HG02759 (cell line): ENCODE results near the gene TUBAL3.
A peak's percentile ranks its signal among the peaks of the same experiment; 100 is the strongest.
"Not testable (repeated sequence)": the region's sequence is repeated elsewhere in the genome, so short reads cannot be mapped to it uniquely, and the experiment has no call there.

Experiments
- ATAC-seq: cut with Tn5 transposase; IDR thresholded peaks from one replicate; pipeline ENCODE4 v1.9.1; 2021; ENCODE audit warnings: mild to moderate bottlenecking, moderate library complexity; ENCODE audit not compliant: unreplicated experiment

The TUBAL3 gene

GRCh38 chr10:5424751-5425150 lies 20.1 kb upstream of the TUBAL3 start:
- no peak for ATAC-seq

GRCh38 chr10:5423771-5424170 lies 19.1 kb upstream of the TUBAL3 start:
- ATAC-seq: no peak

GRCh38 chr10:5419466-5420094 lies 15.0 kb upstream of the TUBAL3 start:
- no peak for ATAC-seq

DNA sequence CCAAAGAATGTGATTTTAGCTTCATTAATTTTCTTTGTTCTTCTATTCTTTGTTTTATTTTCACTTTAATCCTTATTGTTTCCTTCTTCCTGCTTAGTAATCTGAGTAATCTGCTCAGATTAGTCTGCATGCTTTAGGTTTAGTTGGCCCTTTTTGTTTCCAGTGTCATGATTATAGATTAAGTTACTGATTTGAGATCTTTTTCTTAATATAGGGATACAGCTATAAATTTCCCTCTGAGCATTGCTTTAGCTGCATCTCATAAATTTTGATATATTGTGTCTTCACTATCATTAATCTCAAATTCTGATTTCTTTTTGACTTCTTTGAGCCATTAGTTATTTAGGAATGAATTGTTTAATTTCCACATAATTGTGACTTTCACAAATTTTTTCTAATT lies 14.0 kb upstream of the TUBAL3 start:
- no peak for ATAC-seq

- ATAC-seq: no peak
Measured at GRCh38 chr10:5416981-5417380, 12.4 kb upstream of the TUBAL3 start.

GRCh38 chr10:5413012-5413938 lies 8.6 kb upstream of the TUBAL3 start:
- ATAC-seq: no peak

GRCh38 chr10:5412277-5412941 lies 7.8 kb upstream of the TUBAL3 start, which contains the start of gene NET1:
TSS of gene NET1 (plus strand) at chr10:5412557. CDS start at chr10:5412693, 136 bp downstream.
- peak; percentile 99 for ATAC-seq

DNA sequence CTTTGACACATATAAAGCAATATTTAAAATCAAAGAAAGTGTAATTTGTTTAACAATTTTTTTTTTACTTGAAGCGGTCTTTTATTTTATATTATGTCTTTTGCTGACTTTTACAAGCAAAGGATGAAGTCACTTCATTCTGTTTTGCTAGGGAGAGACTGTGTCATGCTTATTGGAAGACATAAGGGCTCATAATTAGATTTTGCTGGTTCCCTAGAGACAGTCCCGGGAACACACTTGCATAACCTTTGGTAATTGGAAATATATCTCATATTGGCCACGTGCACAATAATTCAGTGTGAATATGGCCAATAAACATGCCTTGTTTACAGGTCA lies 7.3 kb upstream of the TUBAL3 start:
- no peak for ATAC-seq

GRCh38 chr10:5410787-5411186 lies 6.2 kb upstream of the TUBAL3 start:
- ATAC-seq: not testable (repeated sequence)

DNA sequence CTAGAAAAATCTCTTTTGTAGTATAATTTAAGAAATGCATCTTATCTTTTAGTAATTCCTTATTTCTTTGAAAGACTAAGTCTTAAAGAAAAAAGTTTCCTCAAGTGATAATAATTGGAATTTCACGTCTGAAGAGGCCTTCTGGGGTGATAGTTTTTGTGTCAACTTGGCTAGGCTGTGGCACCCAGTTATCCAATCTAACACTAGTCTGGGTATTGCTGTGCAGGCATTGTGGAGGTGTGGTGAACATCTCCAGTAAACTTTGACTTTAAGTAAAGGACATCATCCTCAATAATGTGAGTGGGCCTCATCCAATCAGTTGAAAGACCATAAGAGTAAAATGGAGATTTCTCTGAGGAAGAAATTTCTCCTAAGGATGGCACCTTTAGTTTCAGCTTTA lies 2.3 kb upstream of the TUBAL3 start:
- no peak for ATAC-seq

GRCh38 chr10:5402798-5403197 lies 1.8 kb downstream of the TUBAL3 start:
- ATAC-seq: no peak

DNA sequence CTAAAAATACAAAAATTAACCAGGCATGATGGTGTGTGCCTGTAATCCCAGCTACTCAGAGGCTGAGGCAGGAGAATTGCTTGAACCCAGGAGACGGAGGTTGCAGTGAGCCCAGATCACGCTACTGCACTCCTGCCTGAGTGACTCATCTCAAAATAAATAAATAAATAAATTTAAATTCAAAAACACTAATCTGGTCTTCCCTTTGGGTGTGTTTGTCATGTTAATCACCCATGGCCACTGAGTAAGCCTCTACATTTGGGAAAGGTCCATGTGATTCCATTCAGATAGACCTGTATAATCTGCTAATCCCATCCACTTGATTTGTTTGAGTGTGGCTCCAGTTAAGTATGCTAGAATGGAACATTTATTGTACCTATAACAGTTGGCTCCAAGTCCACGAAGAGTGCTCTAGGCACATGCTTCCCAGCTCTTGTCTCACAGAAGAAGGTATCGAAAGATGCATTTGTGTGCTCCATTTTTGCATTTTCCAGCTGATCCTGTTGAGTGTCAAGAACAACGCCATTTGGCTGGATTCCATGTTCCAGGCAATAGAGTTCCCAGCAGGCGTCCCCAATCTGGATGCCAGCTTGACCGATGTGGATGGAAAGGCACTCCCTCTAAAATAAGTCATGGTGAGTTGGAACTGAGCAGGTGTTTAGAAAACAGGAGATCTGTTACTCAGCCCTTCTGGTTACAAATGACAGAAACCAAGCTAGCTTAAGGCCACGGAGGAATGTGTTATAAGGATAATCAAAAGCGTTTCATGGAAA lies 4.0 kb downstream of the TUBAL3 start:
- no peak for ATAC-seq

DNA sequence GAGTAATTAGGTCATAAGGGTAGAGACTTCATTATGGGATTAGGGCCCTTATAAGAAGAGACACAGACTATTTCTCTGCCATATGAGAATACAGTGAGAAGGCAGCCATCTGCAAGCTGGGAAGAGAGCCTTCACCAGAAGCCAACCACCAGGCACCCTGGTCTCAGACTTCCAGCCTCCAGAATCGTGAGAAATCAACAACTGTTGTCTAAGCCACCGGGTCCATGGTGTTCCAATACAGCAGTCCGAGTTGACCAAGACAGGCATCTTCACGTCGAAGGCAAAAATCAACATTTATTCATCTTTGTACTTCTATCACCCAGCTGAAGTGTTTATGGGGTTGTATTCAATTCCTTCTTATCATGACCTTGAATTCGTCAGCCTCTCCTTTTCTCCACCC lies 5.3 kb downstream of the TUBAL3 start:
- no peak for ATAC-seq

DNA sequence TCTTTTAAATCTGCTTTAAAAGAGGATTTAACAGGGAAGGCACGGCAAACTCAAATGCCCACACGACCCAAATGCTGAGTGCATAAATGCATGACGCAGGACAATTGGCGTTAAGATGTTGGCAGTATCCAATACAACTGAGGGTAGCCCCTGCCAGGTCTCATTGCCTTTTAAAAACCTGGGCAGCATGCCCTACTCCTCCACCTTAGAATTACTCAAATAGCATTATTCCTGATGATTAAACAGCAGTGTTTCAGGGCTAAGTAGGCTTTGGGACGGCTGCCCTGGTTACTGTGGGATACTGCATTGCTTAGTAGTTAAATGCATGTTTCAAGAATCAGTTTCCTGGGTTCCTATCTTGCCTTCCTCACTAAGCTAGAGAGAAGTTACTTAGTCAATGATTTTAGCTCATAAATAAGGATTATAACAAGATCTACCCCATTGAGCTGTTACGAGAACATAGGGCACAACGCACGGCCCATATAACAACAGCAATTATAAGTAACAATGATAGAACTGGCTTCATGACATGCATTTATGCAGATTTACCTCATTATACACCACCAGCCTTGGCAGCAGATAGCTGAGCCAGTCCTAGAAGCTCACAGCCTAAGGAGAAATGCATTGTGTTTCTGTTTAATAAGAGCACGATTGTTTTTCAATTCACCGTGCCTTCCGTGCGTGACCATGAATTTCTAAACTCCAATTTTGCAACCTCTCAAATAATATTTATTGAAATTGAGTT lies 7.9 kb downstream of the TUBAL3 start:
- ATAC-seq: no peak

GRCh38 chr10:5395168-5395567 lies 9.5 kb downstream of the TUBAL3 start:
- no peak for ATAC-seq

DNA sequence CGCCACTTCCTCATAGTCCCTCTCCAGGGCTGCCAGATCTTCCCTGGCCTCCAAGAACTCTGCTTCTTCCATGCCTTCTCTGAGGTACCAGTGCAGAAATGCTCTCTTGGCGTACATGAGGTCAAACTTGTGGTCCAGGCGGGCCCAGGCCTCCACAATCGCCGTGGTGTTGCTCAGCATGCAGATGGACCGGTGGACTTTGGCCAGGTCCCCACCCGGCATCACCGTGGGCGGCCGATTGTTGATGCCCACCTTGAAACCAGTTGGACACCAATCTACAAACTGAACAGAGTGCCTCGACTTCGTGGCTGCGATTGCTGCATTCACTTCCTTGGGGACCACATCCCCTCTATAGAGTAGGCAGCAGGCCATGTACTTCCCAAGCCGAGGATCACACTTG lies 11.1 kb downstream of the TUBAL3 start:
- no peak for ATAC-seq

- no peak for ATAC-seq
Measured at GRCh38 chr10:5391790-5392189, 12.8 kb downstream of the TUBAL3 start.

GRCh38 chr10:5390607-5391205 lies 13.9 kb downstream of the TUBAL3 start:
- ATAC-seq: no peak

- no peak for ATAC-seq
Measured at GRCh38 chr10:5387169-5387568, 17.5 kb downstream of the TUBAL3 start.

- no peak for ATAC-seq
Measured at GRCh38 chr10:5385224-5385623, 19.4 kb downstream of the TUBAL3 start.
